Measurements from ENCODE around the gene ABT1.

- TF ChIP-seq CTCF (conservative IDR thresholded peaks at IDR 0.05 in 1 of 2, IDR thresholded peaks at IDR 0.05 in 1 of 2; ENCODE audit: low read depth in 1 of 2, low read length in 2 of 2) (no peak), EZH2 (IDR thresholded peaks at IDR 0.05; ENCODE audit: low read length, missing control alignments) (no peak)
Observed at GRCh38 chr6:26599591-26599990, 2.8 kb downstream of the ABT1 start.

All from fibroblast of lung (primary cell).